PC-9 (cell line): ENCODE measurements around the gene SMURF1. TPM values are rescaled to one million over a fixed set of nuclear protein-coding genes. Genes with fewer than 3 reads are reported as not detected.
A peak's percentile ranks its signal among the peaks of the same experiment; 100 is the strongest.
"Not testable (repeated sequence)": the region's sequence is repeated elsewhere in the genome, so short reads cannot be mapped to it uniquely, and the experiment has no call there.

Experiments used
- BruUV-seq: library from RNA; stranded (reverse); fragments of 400-500 nt; replicated peaks from 2 replicates; lab custom pipeline; 2021; lab: Mats Ljungman, UMichigan
- CTCF ChIA-PET: fragments of 300-600 bp; sonication (Branson Sonifier 250); formaldehyde crosslinking; loops from one replicate; lab custom pipeline; 2022; ENCODE audit warnings: antibody characterized with exemption; lab: Charles Lee
- POLR2A ChIA-PET: fragments of 300-600 bp; sonication (Branson Sonifier 250); formaldehyde crosslinking; loops from one replicate; lab custom pipeline; 2022; ENCODE audit warnings: antibody characterized with exemption; ENCODE audit not compliant: unreplicated experiment; lab: Charles Lee
- DNase-seq, 2 experiments: peaks; one replicate each; pipeline versions ENCODE4 v3.0.0 to v3.0.0-alpha.2; 2015 to 2022; ENCODE audit warnings: mixed read lengths in 1 of 2
- H2AFZ ChIP-seq: fragments of 200-600 bp; sonication (generic); 2 replicates; pipeline ENCODE4 v1.8.1; 2017; ENCODE audit warnings: antibody characterized with exemption
- H3F3A ChIP-seq: fragments of 200-600 bp; sonication (generic); 2 replicates; pipeline ENCODE4 v1.8.1; 2017; ENCODE audit warnings: antibody characterized with exemption, mild to moderate bottlenecking, low read depth; ENCODE audit not compliant: insufficient read depth
- H3K27ac ChIP-seq: fragments of 200-600 bp; sonication (generic); 2 replicates; pipeline ENCODE4 v1.6.1; 2016; ENCODE audit warnings: mixed run types
- H3K27me3 ChIP-seq: fragments of 200-600 bp; sonication (generic); 2 replicates; pipeline ENCODE4 v1.6.1; 2016; ENCODE audit warnings: low read depth, mixed run types; ENCODE audit not compliant: insufficient read depth
- H3K36me3 ChIP-seq: fragments of 200-600 bp; sonication (generic); 2 replicates; pipeline ENCODE4 v1.6.1; 2016; ENCODE audit warnings: low read depth, mixed run types
- H3K4me1 ChIP-seq: fragments of 200-600 bp; sonication (generic); replicated peaks from 2 replicates; pipeline ENCODE4 v1.6.1; 2016; ENCODE audit warnings: mixed run types; ENCODE audit not compliant: insufficient read depth
- H3K4me2 ChIP-seq: fragments of 200-600 bp; sonication (generic); 2 replicates; pipeline ENCODE4 v1.6.1; 2017; ENCODE audit warnings: mixed run types
- H3K4me3 ChIP-seq: fragments of 200-600 bp; sonication (generic); 2 replicates; pipeline ENCODE4 v1.6.1; 2016; ENCODE audit warnings: mixed run types
- H3K79me2 ChIP-seq: fragments of 200-600 bp; sonication (generic); 2 replicates; pipeline ENCODE4 v1.6.1; 2017; ENCODE audit warnings: low read depth, mixed run types
- H3K9me2 ChIP-seq: fragments of 200-600 bp; sonication (generic); 2 replicates; pipeline ENCODE4 v1.8.1; 2017; ENCODE audit warnings: mild to moderate bottlenecking; ENCODE audit not compliant: insufficient read depth
- H3K9me3 ChIP-seq: fragments of 200-600 bp; sonication (generic); 2 replicates; pipeline ENCODE4 v1.8.1; 2016; ENCODE audit warnings: low read depth; ENCODE audit not compliant: insufficient read depth
- H4K20me1 ChIP-seq: fragments of 200-600 bp; sonication (generic); 2 replicates; pipeline ENCODE4 v1.8.1; 2017; ENCODE audit not compliant: insufficient read depth
- CTCF ChIP-seq: fragments of 200-600 bp; sonication (generic); conservative IDR thresholded peaks from 2 replicates; pipeline ENCODE4 v1.6.1; 2017; ENCODE audit warnings: mixed run types, antibody characterized with exemption, mild to moderate bottlenecking, moderate library complexity
- EZH2 ChIP-seq: fragments of 200-600 bp; sonication (generic); IDR thresholded peaks from 2 replicates; pipeline ENCODE4 v1.8.0; 2017; ENCODE audit warnings: antibody characterized with exemption, low read depth
- intact Hi-C: fragments of 100-400 bp; cut with micrococcal nuclease; formaldehyde crosslinking; loops from one replicate; pipeline ENCODE4 v1.10.0; 2022; ENCODE audit not compliant: unreplicated experiment
- total RNA-seq: library from RNA; stranded (reverse); gene quantifications from 2 replicates; pipeline ENCODE4 v1.2.3, GENCODE V29; 2021

The SMURF1 gene
- total RNA-seq, 1 experiment from 2014 or later: 53.2 TPM

GRCh38 chr7:99102809-99103690 is 40.9 kb downstream of the SMURF1 start:
- Histone ChIP-seq H4K20me1 (peaks cover 22% of the 10 kb centered on the region), H3K4me2 (peak overlapping the region; percentile 41), H3K36me3 (peaks cover 7% of the 10 kb centered on the region; the same call in 1 of the 2 replicates), H3K4me1 (peaks cover 74% of the 10 kb centered on the region), H3K4me3 (no peak overlapping the region), H3K79me2 (peaks cover 100% of the 10 kb centered on the region), H3K9me3 (no peaks in the 10 kb centered on the region), H3K9me2 (no peaks in the 10 kb centered on the region), H2AFZ (no peak overlapping the region), H3K27ac (peak overlapping the region; percentile 82), H3F3A (peaks cover 58% of the 10 kb centered on the region), H3K27me3 (no peaks in the 10 kb centered on the region)
- CTCF ChIA-PET: no interaction called here
- BruUV-seq: TSS peak; percentile 9
- intact Hi-C loops: no loop called here
- POLR2A ChIA-PET: interaction anchor here (0.7 kb wide), 1 partner anchor 108 kb away, joined by 3 read pairs; no protein-coding TSS in a partner anchor
- TF ChIP-seq EZH2: no peak
- no peak for TF ChIP-seq CTCF
- DNase-seq: peak in 1 of 2 experiments; percentile 88

DNA sequence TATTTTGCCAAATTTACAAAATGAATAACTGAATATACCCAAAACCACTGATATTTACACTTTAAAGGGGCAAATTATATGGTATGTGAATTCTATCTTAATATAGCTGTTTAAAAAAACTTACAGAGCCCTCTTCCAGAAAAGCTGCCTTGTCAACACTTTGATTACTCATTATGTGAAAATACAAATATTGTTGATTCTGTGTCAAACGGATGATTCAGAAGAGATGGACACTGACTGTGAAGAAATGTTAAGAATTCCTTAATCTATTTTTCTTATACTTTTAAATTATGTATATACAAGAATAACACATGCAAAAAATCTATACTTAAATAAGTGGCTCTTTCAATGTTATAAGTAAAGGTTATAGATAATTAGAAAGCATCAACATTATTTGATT is 41.5 kb downstream of the SMURF1 start:
- POLR2A ChIA-PET: no interaction called here
- Histone ChIP-seq H3K27ac (peak overlapping the region; percentile 82), H3F3A (peaks cover 54% of the 10 kb centered on the region), H4K20me1 (peaks cover 20% of the 10 kb centered on the region), H3K36me3 (peaks cover 7% of the 10 kb centered on the region; the same call in 1 of the 2 replicates), H2AFZ (no peak overlapping the region), H3K9me3 (no peaks in the 10 kb centered on the region), H3K4me1 (peaks cover 67% of the 10 kb centered on the region), H3K27me3 (no peaks in the 10 kb centered on the region), H3K4me3 (no peak overlapping the region), H3K9me2 (no peaks in the 10 kb centered on the region), H3K4me2 (peak overlapping the region; percentile 41; the same call in 1 of the 2 replicates), H3K79me2 (peaks cover 100% of the 10 kb centered on the region)
- CTCF ChIA-PET: no interaction called here
- DNase-seq: no peak
- TF ChIP-seq CTCF (no peak), EZH2 (no peak)
- BruUV-seq: no TSS peak
- intact Hi-C loops: no loop called here

GRCh38 chr7:99101516-99101915 is 42.4 kb downstream of the SMURF1 start:
- intact Hi-C loops, H2AFZ ChIP-seq, H3K4me3 ChIP-seq, CTCF ChIA-PET, H3K27me3 ChIP-seq, H3K36me3 ChIP-seq, H3K4me2 ChIP-seq, H3K9me3 ChIP-seq, BruUV-seq, H3K9me2 ChIP-seq, DNase-seq, H3K27ac ChIP-seq: not testable (repeated sequence)
- POLR2A ChIA-PET: interaction anchor here (0.7 kb wide), 2 partner anchors 42 to 59 kb away, joined by 3 to 12 read pairs; no protein-coding TSS in a partner anchor
- Histone ChIP-seq H3F3A (peaks cover 51% of the 10 kb centered on the region), H3K4me1 (peaks cover 61% of the 10 kb centered on the region), H4K20me1 (peaks cover 26% of the 10 kb centered on the region; the same call in 1 of the 2 replicates), H3K79me2 (peaks cover 100% of the 10 kb centered on the region)
